ENCODE results near the gene HSPA5.
"Not testable (repeated sequence)": the region's sequence is repeated elsewhere in the genome, so short reads cannot be mapped to it uniquely, and the experiment has no call there.

The HSPA5 gene

DNA sequence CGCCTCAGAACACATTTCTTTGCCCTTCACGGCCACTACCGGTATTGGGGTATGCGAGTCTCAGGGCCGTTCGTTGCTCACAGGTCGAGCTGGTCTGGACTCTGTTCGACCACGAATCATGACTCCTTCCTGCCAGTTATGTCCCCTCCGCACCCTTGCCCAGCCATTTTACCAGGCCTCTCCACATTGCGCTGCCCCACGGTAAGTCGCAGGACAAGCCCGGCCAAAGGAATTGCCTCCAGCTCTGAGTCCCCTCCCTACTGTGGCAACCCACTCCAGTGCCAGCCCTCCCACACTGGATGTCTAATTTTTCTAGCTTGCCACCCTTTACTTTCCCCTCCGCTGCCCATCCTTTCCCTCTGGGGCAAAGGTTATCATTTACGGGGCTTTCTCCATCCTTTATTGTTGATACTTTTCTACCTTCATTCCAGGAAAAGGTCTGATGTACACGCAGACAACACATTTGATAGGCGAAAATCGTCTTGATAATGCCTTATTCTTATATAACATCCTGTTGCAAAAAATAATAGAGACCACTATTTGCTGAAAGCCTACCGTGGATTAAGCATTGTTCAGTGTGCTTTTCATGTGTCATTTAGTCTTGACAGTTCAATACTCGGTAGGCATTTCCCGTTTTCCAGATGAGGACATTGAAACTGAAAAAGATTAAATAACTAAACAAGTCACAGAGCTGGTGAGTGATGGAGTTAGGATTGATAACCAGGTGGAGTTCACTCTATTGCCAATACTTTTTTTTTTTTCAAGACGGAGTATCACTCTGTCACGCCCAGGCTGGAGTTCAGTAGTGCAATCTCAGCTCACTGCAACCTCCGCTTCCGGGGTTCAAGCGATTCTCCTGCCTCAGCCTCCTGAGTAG is 958 bp upstream of the HSPA5 start:
- no peak for DNase-seq

DNA sequence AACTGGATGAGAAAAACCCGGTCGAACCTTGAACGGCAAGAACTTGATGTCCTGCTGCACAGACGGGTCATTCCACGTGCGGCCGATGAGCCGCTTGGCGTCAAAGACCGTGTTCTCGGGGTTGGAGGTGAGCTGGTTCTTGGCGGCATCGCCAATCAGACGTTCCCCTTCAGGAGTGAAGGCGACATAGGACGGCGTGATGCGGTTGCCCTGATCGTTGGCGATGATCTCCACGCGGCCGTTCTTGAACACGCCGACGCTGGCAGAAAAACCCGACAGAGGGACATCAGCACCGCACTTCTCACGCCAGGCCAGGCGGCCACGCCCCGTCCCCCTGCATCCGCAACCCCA is 519 bp downstream of the HSPA5 start:
- no peak for DNase-seq

- no peak for DNase-seq
These were observed 1.2 kb downstream of the HSPA5 start for GRCh38 chr9:125239631-125240597.

DNA sequence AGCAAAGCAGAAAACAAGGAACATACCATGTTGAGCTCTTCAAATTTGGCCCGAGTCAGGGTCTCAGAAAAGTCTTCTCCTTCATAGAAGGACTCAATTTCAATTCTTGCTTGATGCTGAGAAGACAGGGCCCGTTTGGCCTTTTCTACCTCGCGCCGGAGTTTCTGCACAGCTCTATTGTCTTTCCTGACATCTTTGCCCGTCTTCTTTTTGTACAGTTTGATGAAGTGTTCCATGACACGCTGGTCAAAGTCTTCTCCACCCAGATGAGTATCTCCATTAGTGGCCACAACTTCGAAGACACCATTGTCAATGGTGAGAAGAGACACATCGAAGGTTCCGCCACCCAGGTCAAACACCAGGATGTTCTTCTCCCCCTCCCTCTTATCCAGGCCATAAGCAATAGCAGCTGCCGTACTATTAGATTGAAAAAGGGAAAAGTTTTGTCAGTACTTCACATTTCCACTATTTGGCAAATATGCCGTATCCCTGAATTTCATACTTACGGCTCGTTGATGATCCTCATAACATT is 2.2 kb downstream of the HSPA5 start:
- no peak for DNase-seq

DNA sequence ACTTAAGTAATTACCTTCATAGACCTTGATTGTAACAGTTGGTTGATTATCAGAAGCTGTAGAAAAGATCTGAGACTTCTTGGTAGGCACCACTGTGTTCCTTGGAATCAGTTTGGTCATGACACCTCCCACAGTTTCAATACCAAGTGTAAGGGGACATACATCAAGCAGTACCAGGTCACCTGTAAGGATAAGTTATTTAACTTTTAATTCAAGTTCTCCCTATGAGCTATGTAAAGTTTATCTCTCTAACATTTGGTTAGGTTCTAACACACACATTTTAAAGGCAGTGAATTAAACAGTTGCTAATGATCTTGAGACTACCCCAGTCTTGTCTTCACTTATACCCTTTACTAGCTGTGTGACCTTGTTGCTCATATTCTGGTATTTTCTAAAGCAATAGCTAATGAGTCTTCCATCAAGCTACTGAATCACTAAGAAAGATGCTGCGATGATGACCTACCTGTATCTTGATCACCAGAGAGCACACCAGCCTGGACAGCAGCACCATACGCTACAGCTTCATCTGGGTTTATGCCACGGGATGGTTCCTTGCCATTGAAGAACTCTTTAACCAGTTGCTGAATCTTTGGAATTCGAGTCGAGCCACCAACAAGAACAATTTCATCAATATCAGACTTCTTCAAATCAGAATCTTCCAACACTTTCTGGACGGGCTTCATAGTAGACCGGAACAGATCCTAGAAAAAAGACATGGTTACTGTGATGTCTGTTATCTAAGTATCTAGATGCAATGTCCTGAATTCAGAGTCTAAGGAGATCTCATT is 2.8 kb downstream of the HSPA5 start:
- no peak for DNase-seq

- DNase-seq, result not testable (repeated sequence)
These were observed 4.5 kb downstream of the HSPA5 start for GRCh38 chr9:125236520-125237159.

DNA sequence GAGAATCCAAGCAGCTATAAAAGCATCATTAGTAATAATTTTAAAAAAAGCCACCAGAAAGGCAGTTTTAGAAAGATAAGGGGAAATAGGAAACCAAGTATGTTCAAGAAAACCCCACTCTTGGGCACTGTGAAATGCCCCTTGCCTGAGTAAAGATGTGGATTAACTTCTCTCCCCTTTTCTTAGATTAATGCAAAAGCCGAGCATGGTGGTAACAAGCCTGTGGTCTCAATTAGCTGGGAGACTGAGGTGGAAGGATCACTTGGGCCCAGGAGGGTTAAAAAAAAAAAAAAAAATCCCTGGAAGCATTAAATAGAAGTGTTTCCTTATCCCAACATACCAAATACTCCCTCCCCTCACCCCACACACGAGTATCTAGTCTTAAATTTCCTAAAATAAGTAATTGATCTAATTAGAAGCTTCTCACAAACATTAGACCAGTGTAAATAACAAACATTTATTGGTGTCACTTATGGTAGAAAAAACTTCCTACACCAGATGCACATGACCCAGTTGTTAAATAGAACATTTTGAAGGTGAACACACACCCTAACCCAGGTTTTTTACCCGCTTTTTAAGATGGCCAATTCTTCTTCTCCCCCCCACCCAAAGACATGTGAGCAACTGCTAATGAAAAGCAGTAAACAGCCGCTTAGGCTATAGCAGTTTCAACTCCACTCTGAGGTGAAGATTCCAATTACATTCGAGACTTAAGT is 5.2 kb downstream of the HSPA5 start:
- no peak for DNase-seq

- DNase-seq, result not testable (repeated sequence)
These were observed 7.0 kb downstream of the HSPA5 start for GRCh38 chr9:125234099-125234498.

DNA sequence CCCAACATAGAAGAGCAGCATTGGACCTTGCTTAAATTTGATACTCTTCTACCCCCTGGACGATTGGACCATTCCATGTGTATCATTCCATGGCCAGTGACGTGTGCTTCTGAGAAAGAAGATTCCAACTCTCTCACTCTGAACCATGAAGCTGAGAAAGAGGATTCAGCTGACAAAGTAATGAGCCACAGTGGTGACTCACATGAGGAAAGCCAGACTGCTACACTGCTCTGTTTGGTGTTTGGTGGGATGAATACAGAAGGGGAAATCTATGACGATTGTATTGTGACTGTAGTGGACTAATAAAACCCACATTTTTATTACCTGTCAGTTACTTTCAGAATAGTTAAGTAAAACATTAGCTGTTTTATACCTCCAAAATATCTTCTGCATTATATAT is 7.5 kb downstream of the HSPA5 start:
- DNase-seq, result no peak

- no peak for DNase-seq
These were observed 13.4 kb downstream of the HSPA5 start for GRCh38 chr9:125227761-125228160.

GRCh38 chr9:125224858-125225257 is 16.3 kb downstream of the HSPA5 start:
- DNase-seq, result not testable (repeated sequence)

- no peak for DNase-seq
These were observed 22.5 kb downstream of the HSPA5 start for GRCh38 chr9:125218621-125219020.

DNA sequence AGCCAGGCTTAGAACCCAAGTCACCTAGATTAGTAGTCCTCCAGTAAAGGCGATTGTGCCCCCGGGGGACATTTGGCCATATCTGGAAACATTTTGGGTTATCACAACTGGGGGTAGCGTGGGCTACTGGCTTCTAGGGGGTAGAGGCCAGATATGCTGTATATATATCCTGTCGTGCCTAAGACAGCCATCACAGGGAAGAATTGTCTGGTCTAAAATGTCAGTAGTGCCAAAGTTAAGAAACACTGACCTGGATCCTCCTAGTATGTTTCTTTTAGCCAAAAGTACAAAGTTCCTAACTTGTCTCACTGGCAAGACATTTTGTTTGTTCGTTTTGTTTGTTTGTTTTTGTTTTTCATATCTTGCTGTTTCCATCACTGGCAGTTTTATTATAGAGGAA is 27.0 kb downstream of the HSPA5 start:
- no peak for DNase-seq

DNA sequence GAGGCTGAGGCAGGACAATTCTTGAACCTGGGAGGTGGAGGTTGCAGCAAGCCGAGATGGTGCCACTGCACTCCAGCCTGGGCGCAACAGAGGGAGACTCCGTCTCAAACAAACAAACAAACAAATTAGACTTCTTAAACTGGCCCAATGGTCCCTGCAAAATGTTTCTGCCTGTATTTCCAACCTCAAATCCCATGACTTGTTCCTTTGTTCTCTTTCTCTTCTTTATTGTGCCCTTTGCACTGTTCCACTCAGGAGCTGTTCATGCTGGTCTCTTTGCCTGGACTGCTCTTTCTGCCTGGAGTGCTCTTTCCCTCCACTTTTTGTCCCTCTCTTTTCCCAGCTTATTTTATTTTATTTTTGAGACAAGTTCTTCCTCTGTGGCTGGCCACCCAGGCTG is 36.7 kb downstream of the HSPA5 start:
- DNase-seq, result no peak

- DNase-seq, result no peak
These were observed 38.1 kb downstream of the HSPA5 start for GRCh38 chr9:125202846-125203618.

DNA sequence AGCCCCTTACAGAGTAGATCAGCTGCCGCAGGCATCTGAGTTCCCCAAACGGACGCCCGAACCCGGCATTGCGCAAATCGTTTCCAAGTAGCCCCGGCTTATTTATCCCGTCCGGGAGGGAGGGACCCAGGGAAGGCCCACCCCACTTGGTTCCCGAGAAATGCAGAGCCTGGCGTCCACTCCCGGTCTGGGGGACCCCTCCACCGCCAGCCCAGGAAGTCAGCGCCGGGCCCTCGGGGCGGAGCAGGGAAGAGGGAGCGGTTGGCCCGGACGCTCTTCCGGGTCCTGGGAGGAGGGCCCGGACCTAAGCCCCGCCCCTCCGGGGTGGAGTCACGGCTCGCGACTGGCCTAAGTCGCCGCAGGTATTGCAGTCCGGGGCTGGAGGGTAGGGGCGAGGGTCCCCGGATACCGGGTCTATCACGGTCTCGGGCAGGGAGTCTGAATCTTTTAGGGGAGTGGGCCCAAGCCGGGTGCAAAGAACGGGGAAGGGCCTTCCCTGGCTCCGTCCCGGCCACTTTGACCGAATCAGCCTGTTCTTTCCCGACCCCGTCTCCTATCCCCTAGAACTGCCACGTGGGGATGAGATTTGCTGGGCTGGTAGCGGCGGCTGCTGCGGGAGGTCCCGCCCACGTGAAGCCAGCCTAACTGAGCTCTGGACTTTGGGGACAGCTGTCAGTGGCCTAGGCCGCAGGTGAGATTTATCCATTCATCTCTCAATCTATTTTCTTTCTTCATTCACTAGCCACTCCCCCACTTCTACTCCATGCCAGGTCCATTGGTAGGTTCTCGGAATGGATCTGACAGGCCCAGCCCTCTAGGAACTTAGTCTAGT is 40.7 kb downstream of the HSPA5 start, which contains the start of gene RABEPK:
TSS of gene RABEPK (plus strand) at position 327 of the 832 bp plus-strand sequence. CDS start 2,472 bp downstream, outside the sequence.
- DNase-seq, result peak; percentile 89

GRCh38 chr9:125195591-125195990 is 45.6 kb downstream of the HSPA5 start:
- DNase-seq, result not testable (repeated sequence)

- DNase-seq, result not testable (repeated sequence)
These were observed 46.7 kb downstream of the HSPA5 start for GRCh38 chr9:125194466-125194865.

- no peak for DNase-seq
These were observed 50.8 kb downstream of the HSPA5 start for GRCh38 chr9:125190361-125190801.

Data from activated T-cell treated with anti-CD3 and anti-CD28 coated beads for 4 hours (primary cell).